ENCODE data around the gene ARL4A. TPM values are rescaled to one million over a fixed set of nuclear protein-coding genes. Genes with fewer than 3 reads are reported as not detected.

Gene ARL4A
- total and polyA plus RNA-seq, 2 donors (not counting 3 experiments of a cell fraction or from before 2014, with no cell fraction given) = 34.1 to 43.2 TPM

- Histone ChIP-seq H3K4me2 (ENCODE audit: insufficient read depth, low read length) (no peak overlapping the region), H3K4me1 (ENCODE audit: control insufficient read depth, extremely low read depth, insufficient read depth, low read length) (peaks cover 2% of the 10 kb centered on the region), H3K9me1 (replicated peaks; ENCODE audit: control insufficient read depth, extremely low read depth, insufficient read depth, low read length) (no peaks in the 10 kb centered on the region), H2AFZ (ENCODE audit: low read depth, low read length) (no peak overlapping the region), H3K4me3 (replicated peaks in 1 of 3; ENCODE audit: insufficient read depth in 1 of 3, low read depth in 1 of 3, low read length in 3 of 3) (no peak overlapping the region), H3K9ac (replicated peaks; ENCODE audit: extremely low read depth, insufficient read depth, low read length) (no peak overlapping the region), H3K36me3 (ENCODE audit: control insufficient read depth in 2 of 2, extremely low read depth in 1 of 2, insufficient read depth in 2 of 2, low read length in 2 of 2) (no peaks in the 10 kb centered on the region), H3K9me3 (replicated peaks; ENCODE audit: control insufficient read depth, insufficient read depth, low read length) (no peaks in the 10 kb centered on the region), H3K27me3 (ENCODE audit: control insufficient read depth in 2 of 2, insufficient read depth in 2 of 2, low read length in 2 of 2) (no peaks in the 10 kb centered on the region), H3K79me2 (ENCODE audit: control insufficient read depth, insufficient read depth, low read length) (peaks cover 13% of the 10 kb centered on the region), H4K20me1 (replicated peaks; ENCODE audit: control insufficient read depth, extremely low read depth, insufficient read depth, low read length) (peaks cover 2% of the 10 kb centered on the region), H3K27ac (ENCODE audit: insufficient read depth, low read depth, low read length) (no peak overlapping the region)
- intact Hi-C loops (cut with micrococcal nuclease) (no loop called here), dilution Hi-C loops (cut with MboI; ENCODE audit: extremely low pct_ligation_motif_present, low sequenced_read_pairs) (no loop called here)
- no TSS peak for BruUV-seq (replicated peaks)
- CTCF ChIA-PET = interaction anchor here (0.8 to 2.9 kb wide), 8 partner anchors 9 to 88 kb away, joined by 3 to 20 read pairs (median 4); partner anchors contain the start of gene ARL4A
- POLR2A ChIA-PET = no interaction called here
- TF ChIP-seq POLR2AphosphoS5 (IDR thresholded peaks at IDR 0.05; ENCODE audit: insufficient read depth, low read depth, low read length) (no peak), MAX (IDR thresholded peaks at IDR 0.05; ENCODE audit: insufficient read depth, insufficient read length) (no peak), EZH2 (IDR thresholded peaks at IDR 0.05; ENCODE audit: borderline replicate concordance, low read depth, low read length, severe bottlenecking) (no peak), FOS (IDR thresholded peaks at IDR 0.05; ENCODE audit: borderline replicate concordance, insufficient read depth, low read length) (no peak), POLR2A (IDR thresholded peaks at IDR 0.05; ENCODE audit: low read depth, low read length) (no peak), CTCF (IDR thresholded peaks at IDR 0.05; ENCODE audit: extremely low read depth in 1 of 2, insufficient read depth in 1 of 2, low read depth in 1 of 2, low read length in 2 of 2) (no peak), MYC (IDR thresholded peaks at IDR 0.05; ENCODE audit: low read depth, low read length) (no peak), GATA2 (IDR thresholded peaks at IDR 0.05; ENCODE audit: insufficient read depth, insufficient read length, low read depth, low read length) (no peak), JUN (IDR thresholded peaks at IDR 0.05; ENCODE audit: borderline replicate concordance, insufficient read depth, insufficient read length, low read depth) (no peak)
- FAIRE-seq = no peak
- peak; percentile 44 for DNase-seq (ENCODE audit: low read depth, low spot score)
Observed at GRCh38 chr7:12695965-12696364, 8.5 kb downstream of the ARL4A start.
